HFF-Myc (cell line): ENCODE data around the gene NXPH1.

ENCODE experiments used
- DNase-seq: peaks from one replicate; pipeline ENCODE4 v3.0.0-alpha.2; 2011; ENCODE audit warnings: low read depth; ENCODE audit errors: extremely low read depth
- H3K4me3 ChIP-seq: replicated peaks from 2 replicates; pipeline ENCODE4 v1.5.1; 2011; ENCODE audit warnings: low read depth, mild to moderate bottlenecking, control low read depth, low read length
- TF ChIP-seq, protein P1 (sequence below): IDR thresholded peaks from 2 replicates; pipeline ENCODE4 v1.5.1; 2012; ENCODE audit warnings: mild to moderate bottlenecking, low read depth, low read length, control low read depth; ENCODE audit errors: missing control alignments

Gene NXPH1

DNA sequence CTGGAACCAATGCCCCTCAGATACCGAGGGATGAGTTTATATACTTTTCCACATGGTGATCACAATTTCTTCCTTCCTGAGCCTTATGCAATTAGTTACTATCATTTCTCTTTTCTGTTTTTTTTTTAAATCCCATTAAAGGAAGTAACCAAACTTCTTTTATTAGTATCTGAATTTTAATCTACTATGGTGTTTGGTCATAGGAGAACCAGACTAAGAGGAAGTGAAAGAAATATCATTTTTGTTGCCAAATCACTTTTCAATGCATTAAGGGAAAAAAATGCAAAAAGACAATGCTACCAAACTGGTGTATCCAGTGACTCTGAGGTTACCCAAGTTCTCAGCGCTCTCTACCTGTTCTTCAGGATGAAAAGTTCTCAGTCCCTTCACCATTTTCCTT, 167.7 kb downstream of the NXPH1 start:
- TF ChIP-seq, protein P1, sequence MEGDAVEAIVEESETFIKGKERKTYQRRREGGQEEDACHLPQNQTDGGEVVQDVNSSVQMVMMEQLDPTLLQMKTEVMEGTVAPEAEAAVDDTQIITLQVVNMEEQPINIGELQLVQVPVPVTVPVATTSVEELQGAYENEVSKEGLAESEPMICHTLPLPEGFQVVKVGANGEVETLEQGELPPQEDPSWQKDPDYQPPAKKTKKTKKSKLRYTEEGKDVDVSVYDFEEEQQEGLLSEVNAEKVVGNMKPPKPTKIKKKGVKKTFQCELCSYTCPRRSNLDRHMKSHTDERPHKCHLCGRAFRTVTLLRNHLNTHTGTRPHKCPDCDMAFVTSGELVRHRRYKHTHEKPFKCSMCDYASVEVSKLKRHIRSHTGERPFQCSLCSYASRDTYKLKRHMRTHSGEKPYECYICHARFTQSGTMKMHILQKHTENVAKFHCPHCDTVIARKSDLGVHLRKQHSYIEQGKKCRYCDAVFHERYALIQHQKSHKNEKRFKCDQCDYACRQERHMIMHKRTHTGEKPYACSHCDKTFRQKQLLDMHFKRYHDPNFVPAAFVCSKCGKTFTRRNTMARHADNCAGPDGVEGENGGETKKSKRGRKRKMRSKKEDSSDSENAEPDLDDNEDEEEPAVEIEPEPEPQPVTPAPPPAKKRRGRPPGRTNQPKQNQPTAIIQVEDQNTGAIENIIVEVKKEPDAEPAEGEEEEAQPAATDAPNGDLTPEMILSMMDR: no peak
- no peak overlapping the region for H3K4me3 ChIP-seq
- DNase-seq: no peak

DNA sequence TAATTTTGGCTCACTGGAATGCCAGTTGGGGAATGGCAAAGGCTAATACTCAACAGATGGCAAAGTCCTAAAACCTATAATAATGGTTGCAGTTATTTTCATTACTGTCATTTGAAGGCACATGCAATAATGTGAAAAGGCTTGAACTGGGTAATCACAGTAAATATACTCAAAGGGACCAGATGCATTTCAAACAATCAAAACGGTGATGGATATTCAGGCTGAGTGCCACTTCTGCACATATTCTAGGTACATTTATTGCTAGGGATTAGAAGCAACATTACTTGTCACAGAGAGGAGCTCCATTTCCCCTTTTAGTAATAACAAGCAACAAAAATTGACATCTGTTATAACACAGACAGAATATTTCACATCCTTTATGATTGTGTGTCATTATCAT, 171.8 kb downstream of the NXPH1 start:
- H3K4me3 ChIP-seq: no peak overlapping the region
- no peak for DNase-seq
- TF ChIP-seq, protein P1: no peak

DNA sequence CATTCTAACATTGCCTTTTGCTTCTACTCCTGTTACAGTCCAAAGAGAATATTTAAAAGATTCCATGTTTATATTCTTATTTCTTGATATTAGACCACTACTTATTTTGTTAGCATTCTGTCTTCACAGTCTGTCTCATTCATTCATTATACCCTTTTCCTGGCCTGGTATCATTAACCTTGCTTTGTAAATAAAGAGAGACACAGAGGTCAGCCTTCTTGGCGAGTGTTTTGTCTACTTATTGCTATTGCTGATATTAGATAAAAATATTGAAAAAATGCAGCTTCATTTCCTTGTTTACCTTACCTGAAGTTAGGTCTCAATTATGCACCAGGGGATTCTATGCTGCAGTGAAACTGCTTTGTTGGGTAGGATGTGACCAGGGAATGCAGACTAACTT, 179.2 kb downstream of the NXPH1 start:
- TF ChIP-seq, protein P1: no peak
- DNase-seq: no peak
- H3K4me3 ChIP-seq: no peak overlapping the region

DNA sequence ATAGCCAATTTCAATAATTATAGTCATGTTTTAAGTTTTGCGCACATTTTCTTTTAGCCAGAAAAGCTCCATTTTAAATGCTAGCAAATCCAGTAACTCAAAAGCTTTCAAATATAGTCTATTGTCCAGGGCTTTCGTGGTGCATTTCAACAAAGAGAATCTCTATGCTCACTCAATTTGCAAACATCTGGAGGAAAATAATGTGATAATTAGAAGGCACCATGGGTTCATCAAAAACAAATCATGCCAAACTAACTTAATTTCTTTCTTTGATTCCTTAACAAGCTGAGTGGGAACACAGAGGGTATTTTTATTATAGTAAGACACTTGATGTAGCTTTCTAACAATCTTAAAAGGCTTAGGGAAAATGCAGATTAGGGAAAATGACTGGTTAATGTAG, 179.8 kb downstream of the NXPH1 start:
- TF ChIP-seq, protein P1: no peak
- H3K4me3 ChIP-seq: no peak overlapping the region
- DNase-seq: no peak

DNA sequence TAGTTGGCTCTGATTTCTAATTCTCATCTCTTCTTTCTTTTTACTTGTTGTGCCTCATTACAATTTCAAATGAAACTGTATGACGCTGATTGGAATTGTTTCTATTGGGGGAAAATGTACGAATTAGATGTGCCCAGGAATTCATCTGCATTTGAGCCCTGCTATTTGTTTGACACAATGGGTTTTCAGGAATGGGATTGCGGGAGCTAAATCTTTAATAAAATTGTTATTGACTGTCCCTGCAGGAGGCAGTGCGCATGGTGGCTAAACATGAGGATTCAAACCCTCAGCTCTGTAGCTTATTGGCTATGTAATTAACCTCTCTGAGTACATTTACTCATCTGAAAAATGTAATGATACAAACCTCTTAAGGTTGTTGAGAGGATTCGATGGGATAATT, 181.6 kb downstream of the NXPH1 start:
- no peak overlapping the region for H3K4me3 ChIP-seq
- TF ChIP-seq, protein P1: no peak
- no peak for DNase-seq

DNA sequence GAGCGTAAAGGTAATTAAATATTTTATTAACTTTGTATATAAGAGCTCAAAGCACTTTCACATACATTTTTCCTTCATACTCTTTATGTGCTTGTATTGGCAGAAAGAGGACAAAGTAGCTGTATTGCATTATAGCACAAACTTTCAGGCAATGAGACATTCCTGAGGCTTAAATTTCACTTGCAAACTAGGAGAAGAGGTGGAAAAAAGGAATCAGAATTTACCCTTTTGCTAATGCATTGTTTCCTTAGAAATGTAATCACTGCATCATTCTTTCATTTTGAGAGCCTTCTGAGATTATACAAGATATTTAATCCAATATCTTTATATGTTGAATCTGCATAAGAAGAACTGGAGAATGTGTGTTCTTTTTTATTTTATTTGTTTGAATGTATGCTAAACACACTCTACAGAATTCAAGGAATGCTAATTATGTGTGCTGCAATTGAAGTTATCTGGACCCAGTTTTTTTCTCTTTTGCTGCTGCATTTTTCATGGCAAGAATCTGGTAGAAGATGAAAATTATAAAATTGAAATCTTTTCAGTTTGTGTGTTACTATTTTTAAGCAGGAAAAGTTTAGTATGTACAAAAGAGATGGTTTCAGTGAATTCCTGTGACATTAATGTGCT, 185.1 kb downstream of the NXPH1 start:
- no peak overlapping the region for H3K4me3 ChIP-seq

More for the DNA sequence above, 185.1 kb downstream of the NXPH1 start:
- TF ChIP-seq, protein P1: no peak
- DNase-seq: no peak
